D721Med (cell line): ENCODE results near the gene VAMP7.

Experiments used
- DNase-seq: peaks from one replicate; pipeline ENCODE4 v3.0.0; 2011; ENCODE audit warnings: low spot score; ENCODE audit not compliant: insufficient read length
- FAIRE-seq: peaks from 2 replicates; lab custom pipeline; 2011; peaks lifted over from hg19 to GRCh38; lab: Jason Lieb, UNC
- TF ChIP-seq, protein P1 (sequence below): IDR thresholded peaks from 2 replicates; pipeline ENCODE4 v1.5.1; 2012; ENCODE audit warnings: mild to moderate bottlenecking, control low read depth; ENCODE audit not compliant: insufficient read depth; ENCODE audit errors: missing control alignments

The VAMP7 gene

DNA sequence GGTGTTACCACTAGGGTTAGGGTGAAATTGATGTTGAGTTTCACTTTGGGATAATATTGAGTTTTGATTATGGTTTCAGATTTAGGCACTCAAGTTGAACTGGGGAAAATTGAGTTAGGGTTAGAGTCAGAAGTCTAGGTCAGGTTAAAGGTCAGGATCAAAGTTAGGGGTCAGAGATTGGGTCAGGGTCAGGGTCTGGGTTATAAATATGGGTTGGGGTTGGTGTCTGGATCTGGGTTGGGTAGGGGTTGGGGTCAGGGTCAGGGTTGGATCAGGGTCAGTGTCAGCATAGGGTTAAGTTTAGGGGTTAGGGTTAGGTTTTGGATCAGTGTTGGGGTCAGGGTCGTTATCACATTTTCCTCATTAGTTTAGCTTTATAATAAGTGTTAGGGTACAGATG is 73.6 kb downstream of the VAMP7 start:
- FAIRE-seq (no peak), DNase-seq (no peak)

DNA sequence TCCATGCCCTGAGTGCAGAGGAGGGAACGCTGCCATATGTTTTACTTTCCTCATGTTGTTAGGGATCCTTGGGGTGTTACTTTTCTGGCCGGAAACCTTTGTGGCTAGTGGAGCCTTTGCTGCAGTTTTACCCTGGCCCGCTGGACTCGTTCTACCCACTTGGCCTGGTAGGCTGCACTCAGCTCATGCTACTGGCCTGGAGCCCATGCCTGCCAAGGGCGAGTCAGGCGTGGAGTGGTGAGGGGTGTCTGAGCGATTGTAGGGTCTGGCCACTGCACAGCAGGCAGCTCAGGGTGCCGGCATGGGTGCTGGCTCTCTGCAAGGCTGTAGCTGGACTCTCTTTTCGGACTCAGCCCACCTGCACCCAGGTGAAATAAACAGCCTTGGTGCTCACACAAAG is 75.0 kb downstream of the VAMP7 start:
- no peak for FAIRE-seq
- TF ChIP-seq, protein P1, sequence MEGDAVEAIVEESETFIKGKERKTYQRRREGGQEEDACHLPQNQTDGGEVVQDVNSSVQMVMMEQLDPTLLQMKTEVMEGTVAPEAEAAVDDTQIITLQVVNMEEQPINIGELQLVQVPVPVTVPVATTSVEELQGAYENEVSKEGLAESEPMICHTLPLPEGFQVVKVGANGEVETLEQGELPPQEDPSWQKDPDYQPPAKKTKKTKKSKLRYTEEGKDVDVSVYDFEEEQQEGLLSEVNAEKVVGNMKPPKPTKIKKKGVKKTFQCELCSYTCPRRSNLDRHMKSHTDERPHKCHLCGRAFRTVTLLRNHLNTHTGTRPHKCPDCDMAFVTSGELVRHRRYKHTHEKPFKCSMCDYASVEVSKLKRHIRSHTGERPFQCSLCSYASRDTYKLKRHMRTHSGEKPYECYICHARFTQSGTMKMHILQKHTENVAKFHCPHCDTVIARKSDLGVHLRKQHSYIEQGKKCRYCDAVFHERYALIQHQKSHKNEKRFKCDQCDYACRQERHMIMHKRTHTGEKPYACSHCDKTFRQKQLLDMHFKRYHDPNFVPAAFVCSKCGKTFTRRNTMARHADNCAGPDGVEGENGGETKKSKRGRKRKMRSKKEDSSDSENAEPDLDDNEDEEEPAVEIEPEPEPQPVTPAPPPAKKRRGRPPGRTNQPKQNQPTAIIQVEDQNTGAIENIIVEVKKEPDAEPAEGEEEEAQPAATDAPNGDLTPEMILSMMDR = no peak
- no peak for DNase-seq

More for the DNA sequence above, 73.6 kb downstream of the VAMP7 start:
- TF ChIP-seq, protein P1 = no peak

DNA sequence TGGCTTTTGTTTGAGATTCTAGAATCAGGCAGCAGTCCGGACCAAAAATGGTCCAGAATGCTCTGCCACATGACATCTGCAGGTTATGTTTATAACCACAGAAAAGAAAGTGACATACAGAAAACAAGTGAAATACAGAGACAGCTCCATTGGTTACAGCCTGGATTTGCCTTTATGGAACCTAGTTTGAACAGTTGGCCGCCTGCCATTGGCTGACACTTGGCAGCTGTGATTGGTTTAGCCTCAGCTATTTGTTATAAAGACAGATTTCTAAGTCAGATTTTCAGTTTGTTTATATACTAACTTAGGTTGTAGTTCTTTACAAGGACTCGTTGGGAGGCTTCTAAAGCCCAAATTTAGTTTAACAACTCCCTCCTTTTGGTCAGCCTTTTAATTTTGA is 75.5 kb downstream of the VAMP7 start:
- FAIRE-seq (no peak), DNase-seq (no peak)
- TF ChIP-seq, protein P1 = no peak

DNA sequence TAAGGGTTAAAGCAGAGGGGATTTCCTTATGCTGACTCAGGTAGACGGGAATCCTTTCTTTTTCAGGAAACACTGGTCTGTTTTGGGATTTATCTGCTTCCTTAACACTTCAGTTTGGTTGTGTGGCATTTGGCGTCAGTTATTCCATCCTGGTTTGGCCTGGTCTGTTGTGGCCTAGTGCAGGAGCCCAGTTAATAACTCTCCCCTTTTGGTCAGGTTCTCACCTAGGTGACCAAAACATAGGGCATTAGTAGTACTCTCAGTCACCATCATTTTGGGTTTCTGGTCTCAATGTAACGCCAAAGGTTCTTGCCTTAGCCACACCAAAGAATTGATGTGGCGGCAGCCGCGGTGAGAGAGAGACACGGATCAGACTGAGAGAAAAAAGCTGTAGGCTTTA is 76.7 kb downstream of the VAMP7 start:
- DNase-seq (no peak), FAIRE-seq (no peak)
- TF ChIP-seq, protein P1 = no peak

DNA sequence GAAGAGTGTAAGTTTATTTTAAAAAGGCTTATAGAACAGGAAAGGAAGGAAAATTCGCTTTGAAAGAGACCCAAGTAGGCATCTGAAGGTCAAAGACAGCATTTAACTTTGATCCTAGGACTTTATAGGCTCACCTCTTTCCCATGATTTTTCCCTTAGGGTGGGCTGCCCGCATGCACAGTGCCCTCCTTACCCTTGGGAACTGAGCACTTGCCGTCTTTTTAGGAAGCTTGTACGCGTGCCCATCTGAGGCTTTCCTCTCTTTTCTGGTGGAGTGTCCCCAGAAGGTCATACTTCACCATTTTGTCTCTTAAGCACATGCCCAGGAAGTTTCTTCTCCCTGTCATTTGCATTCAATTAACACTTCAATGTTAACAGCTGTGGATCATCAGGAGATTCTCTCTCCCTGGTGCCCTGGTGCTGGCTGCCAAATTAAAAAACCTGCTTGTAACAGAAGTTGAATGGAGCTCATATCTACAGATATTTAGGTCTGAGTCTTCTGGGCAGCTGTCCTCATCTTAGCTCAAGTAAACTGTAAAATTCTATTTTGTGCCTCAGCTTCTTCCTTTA is 78.0 kb downstream of the VAMP7 start:
- TF ChIP-seq, protein P1 = no peak
- no peak for DNase-seq
- FAIRE-seq = no peak

DNA sequence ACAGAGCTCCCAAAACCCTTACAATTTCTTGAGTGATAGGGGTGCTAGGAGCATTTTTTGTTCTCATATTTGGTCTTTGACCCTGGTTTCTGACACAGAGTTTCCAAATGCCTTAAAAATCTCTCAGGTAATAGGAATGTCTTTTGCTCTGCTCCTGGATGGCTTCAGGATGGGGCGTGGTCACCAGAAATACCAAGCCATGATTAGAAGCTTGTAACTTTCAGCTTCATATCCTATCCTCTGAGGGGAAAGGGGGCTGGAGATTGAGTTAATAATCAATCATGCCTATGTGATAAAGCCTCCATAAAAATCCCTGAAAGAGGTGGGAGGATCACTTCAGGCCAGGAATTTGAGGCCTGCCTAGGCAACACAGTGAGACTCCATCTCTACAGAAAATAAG is 81.8 kb downstream of the VAMP7 start:
- DNase-seq (no peak), FAIRE-seq (no peak)
- TF ChIP-seq, protein P1 = no peak

DNA sequence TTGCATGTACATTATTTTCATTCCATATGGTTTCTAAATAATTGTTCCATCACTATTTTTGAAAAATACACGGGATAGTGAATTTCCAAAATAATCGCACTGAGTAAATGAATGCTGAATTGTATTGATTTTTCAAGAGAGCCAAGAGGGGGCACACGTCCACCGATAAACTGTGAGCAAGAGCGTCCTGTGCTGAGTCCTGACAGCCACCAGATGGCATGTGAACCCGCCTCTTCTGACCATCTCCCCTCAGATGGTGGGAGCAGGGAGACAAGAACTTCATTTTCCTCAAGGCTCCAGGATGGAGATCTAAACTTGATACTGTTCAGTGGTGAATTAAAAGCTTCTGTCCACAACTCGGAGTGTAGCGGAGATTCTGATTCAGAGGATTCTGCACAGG is 85.7 kb downstream of the VAMP7 start:
- FAIRE-seq = no peak
- DNase-seq = peak; percentile 11

More for the DNA sequence above, 85.7 kb downstream of the VAMP7 start:
- TF ChIP-seq, protein P1 = peak; percentile 45
